Upper lobe of right lung (tissue), 1 donor: ENCODE measurements around the gene SRSF5. TPM values are rescaled to one million over a fixed set of nuclear protein-coding genes. Genes with fewer than 3 reads are reported as not detected.

Source experiments
- ATAC-seq: fragments of 200-7000 bp; cut with Tn5 transposase; one replicate; pipeline ENCODE4 v1.9.1; 2020; ENCODE audit warnings: mild to moderate bottlenecking, moderate library complexity
- DNase-seq: peaks from one replicate; pipeline ENCODE4 v3.0.0-alpha.2; 2020
- H3K27ac ChIP-seq: fragments of 200-600 bp; one replicate; pipeline ENCODE4 v1.8.0; 2022
- H3K27me3 ChIP-seq: fragments of 200-600 bp; one replicate; pipeline ENCODE4 v1.8.0; 2022; ENCODE audit warnings: mild to moderate bottlenecking
- H3K36me3 ChIP-seq: fragments of 200-600 bp; one replicate; pipeline ENCODE4 v1.8.0; 2022
- H3K4me1 ChIP-seq: fragments of 200-600 bp; one replicate; pipeline ENCODE4 v1.8.0; 2022
- H3K4me3 ChIP-seq: fragments of 200-600 bp; one replicate; pipeline ENCODE4 v1.8.0; 2022; ENCODE audit warnings: mild to moderate bottlenecking
- H3K9me3 ChIP-seq: fragments of 200-600 bp; one replicate; pipeline ENCODE4 v1.8.0; 2022
- CTCF ChIP-seq: fragments of 200-600 bp; IDR thresholded peaks from one replicate; pipeline ENCODE4 v1.8.0; 2022; ENCODE audit warnings: antibody characterized with exemption
- intact Hi-C: fragments of 100-400 bp; cut with DNase I; formaldehyde crosslinking; loops from one replicate; pipeline ENCODE4 v1.11.0; 2022
- total RNA-seq: library from RNA; stranded (reverse); fragmentation: NEBNext Ultra II Directional; extraction: Animal tissue kit (Norgen Biotek cat#: 25700); gene quantifications from one replicate; pipeline ENCODE4 v1.2.1, GENCODE V29; 2021
- donor health status: DM: no; HTN: yes; CAD: no; lungs with severe emphysema.

Gene SRSF5
- total RNA-seq, 1 donor from 2014 or later, result 287 TPM

GRCh38 chr14:69763761-69764510 lies 3.0 kb upstream of the SRSF5 start:
- H3K4me3 ChIP-seq, result no peak overlapping the region

GRCh38 chr14:69767369-69767999 lies 542 bp downstream of the SRSF5 start:
- H3K36me3 ChIP-seq, result peaks cover 48% of the 10 kb centered on the region
- peak overlapping the region; percentile 95 for H3K4me3 ChIP-seq
- H3K27ac ChIP-seq, result peak overlapping the region; percentile 100
- DNase-seq (peak; percentile 96), ATAC-seq (peak; percentile 93)
- intact Hi-C loops, result no loop called here
- H3K4me1 ChIP-seq, result peaks cover 43% of the 10 kb centered on the region
- no peak for TF ChIP-seq CTCF
- no peaks in the 10 kb centered on the region for H3K9me3 ChIP-seq
- no peaks in the 10 kb centered on the region for H3K27me3 ChIP-seq

More at GRCh38 chr14:69763761-69764510, 3.0 kb upstream of the SRSF5 start:
- DNase-seq, result no peak
- Histone ChIP-seq H3K4me1 (peaks cover 15% of the 10 kb centered on the region), H3K27ac (no peak overlapping the region), H3K9me3 (no peaks in the 10 kb centered on the region), H3K27me3 (no peaks in the 10 kb centered on the region), H3K36me3 (peaks cover 12% of the 10 kb centered on the region)
- no peak for ATAC-seq
- no peak for TF ChIP-seq CTCF
- intact Hi-C loops, result no loop called here

GRCh38 chr14:69768873-69769272 lies 1.9 kb downstream of the SRSF5 start:
- no peak for DNase-seq
- ATAC-seq, result no peak
- Histone ChIP-seq H3K4me1 (peaks cover 44% of the 10 kb centered on the region), H3K36me3 (peaks cover 62% of the 10 kb centered on the region), H3K4me3 (peak overlapping the region; percentile 95), H3K27me3 (no peaks in the 10 kb centered on the region), H3K27ac (no peak overlapping the region), H3K9me3 (no peaks in the 10 kb centered on the region)
- TF ChIP-seq CTCF, result no peak
- intact Hi-C loops, result no loop called here

GRCh38 chr14:69769623-69770022 lies 2.7 kb downstream of the SRSF5 start:
- Histone ChIP-seq H3K4me3 (peak overlapping the region; percentile 8), H3K4me1 (peaks cover 44% of the 10 kb centered on the region), H3K27ac (no peak overlapping the region)

GRCh38 chr14:69770559-69770958 lies 3.6 kb downstream of the SRSF5 start:
- no peak for DNase-seq
- ATAC-seq, result no peak
- Histone ChIP-seq H3K9me3 (no peaks in the 10 kb centered on the region), H3K4me3 (no peak overlapping the region), H3K36me3 (peaks cover 78% of the 10 kb centered on the region), H3K27ac (no peak overlapping the region), H3K4me1 (peaks cover 44% of the 10 kb centered on the region), H3K27me3 (no peaks in the 10 kb centered on the region)
- TF ChIP-seq CTCF, result no peak
- intact Hi-C loops, result no loop called here

More at GRCh38 chr14:69769623-69770022, 2.7 kb downstream of the SRSF5 start:
- ATAC-seq, result no peak
- no peak for DNase-seq
- intact Hi-C loops, result no loop called here
- Histone ChIP-seq H3K9me3 (no peaks in the 10 kb centered on the region), H3K36me3 (peaks cover 69% of the 10 kb centered on the region), H3K27me3 (no peaks in the 10 kb centered on the region)
- no peak for TF ChIP-seq CTCF
